Vagina (tissue), 2 donors: ENCODE results near the gene LSM4. TPM values are rescaled to one million over a fixed set of nuclear protein-coding genes. Genes with fewer than 3 reads are reported as not detected.

Experiments used
- DNase-seq, 2 donors: peaks; one replicate each; pipeline ENCODE4 v3.0.0-alpha.2; 2017; ENCODE audit errors: extremely low spot score in 2 of 2
- H3K27ac ChIP-seq: fragments of 200-600 bp; sonication (generic); one replicate; pipeline ENCODE4 v1.5.1; 2019
- H3K27me3 ChIP-seq: fragments of 200-600 bp; sonication (generic); one replicate; pipeline ENCODE4 v1.5.1; 2019
- H3K36me3 ChIP-seq, 2 donors: fragments of 200-600 bp; sonication (generic); one replicate each; pipeline ENCODE4 v1.5.1; 2017 to 2019
- H3K4me1 ChIP-seq: fragments of 200-600 bp; sonication (generic); one replicate; pipeline ENCODE4 v1.5.1; 2019
- H3K4me3 ChIP-seq, 2 donors: fragments of 200-600 bp; sonication (generic); 1 replicate in 1 of 2; 2 replicates in 1 of 2; pipeline ENCODE4 v1.5.1; 2016 to 2019
- H3K9me3 ChIP-seq: fragments of 200-600 bp; sonication (generic); one replicate; pipeline ENCODE4 v1.5.1; 2019
- POLR2A ChIP-seq, 2 donors: fragments of 450-650 bp; IDR thresholded peaks; one replicate each; pipeline ENCODE4 v1.6.1; 2017; ENCODE audit warnings: antibody characterized with exemption in 2 of 2, mild to moderate bottlenecking in 2 of 2, moderate library complexity in 2 of 2
- POLR2AphosphoS5 ChIP-seq, 2 donors: sonication (generic); formaldehyde crosslinking; IDR thresholded peaks; one replicate each; pipeline ENCODE4 v1.9.0; 2017; ENCODE audit warnings: antibody characterized with exemption in 2 of 2, mild to moderate bottlenecking in 2 of 2, low read depth in 1 of 2; ENCODE audit not compliant: insufficient read depth in 1 of 2
- intact Hi-C: fragments of 100-400 bp; cut with DNase I; formaldehyde crosslinking; loops from one replicate; pipeline ENCODE4 v1.15.1; 2023
- total RNA-seq: library from RNA; depleted of rRNA; stranded (reverse); fragments of >200 nt; gene quantifications from one replicate; pipeline ENCODE4 v1.2.3, GENCODE V29; 2016
- TF ChIP-seq, protein P1 (sequence below), 3 experiments: fragments of 450-650 bp in 2 of 3; fragments of 200-600 bp in 1 of 3; sonication (generic) in 1 of 3; IDR thresholded peaks; one replicate each; pipeline ENCODE4 v1.5.1; 2017 to 2019; ENCODE audit warnings: antibody characterized with exemption in 3 of 3, mild to moderate bottlenecking in 2 of 3, moderate library complexity in 2 of 3

Gene LSM4
- total RNA-seq, 1 donor from 2014 or later = 54.3 TPM

DNA sequence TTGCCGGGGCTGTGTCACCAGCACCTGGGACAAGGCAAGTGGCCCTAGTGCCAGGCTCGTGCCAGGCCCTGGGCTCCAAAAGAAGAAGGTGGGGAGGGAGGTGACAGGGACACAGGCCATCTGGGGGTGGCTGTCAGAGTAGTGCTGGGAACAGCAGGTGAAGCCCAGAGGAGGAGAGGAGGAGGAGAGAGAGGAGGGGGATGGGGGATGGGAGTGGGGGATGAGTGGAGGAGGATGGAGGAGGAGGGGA is 18.7 kb downstream of the LSM4 start:
- Histone ChIP-seq H3K4me1 (peaks cover 64% of the 10 kb centered on the region), H3K9me3 (no peaks in the 10 kb centered on the region), H3K27me3 (no peaks in the 10 kb centered on the region), H3K4me3 (peak overlapping the region; percentile 41 to 45), H3K36me3 (peaks cover 0 to 4% of the 10 kb centered on the region in 2 donors), H3K27ac (peak overlapping the region; percentile 98)
- intact Hi-C loops = loop anchor here (2.0 kb wide), 1 partner anchor 23 kb away; the partner anchor contains the start of gene JUND
- TF ChIP-seq POLR2A (IDR thresholded peaks at IDR 0.05) (no peak), POLR2AphosphoS5 (IDR thresholded peaks at IDR 0.05; ENCODE audit: insufficient read depth in 1 of 2, low read depth in 1 of 2) (no peak)
- TF ChIP-seq, protein P1, sequence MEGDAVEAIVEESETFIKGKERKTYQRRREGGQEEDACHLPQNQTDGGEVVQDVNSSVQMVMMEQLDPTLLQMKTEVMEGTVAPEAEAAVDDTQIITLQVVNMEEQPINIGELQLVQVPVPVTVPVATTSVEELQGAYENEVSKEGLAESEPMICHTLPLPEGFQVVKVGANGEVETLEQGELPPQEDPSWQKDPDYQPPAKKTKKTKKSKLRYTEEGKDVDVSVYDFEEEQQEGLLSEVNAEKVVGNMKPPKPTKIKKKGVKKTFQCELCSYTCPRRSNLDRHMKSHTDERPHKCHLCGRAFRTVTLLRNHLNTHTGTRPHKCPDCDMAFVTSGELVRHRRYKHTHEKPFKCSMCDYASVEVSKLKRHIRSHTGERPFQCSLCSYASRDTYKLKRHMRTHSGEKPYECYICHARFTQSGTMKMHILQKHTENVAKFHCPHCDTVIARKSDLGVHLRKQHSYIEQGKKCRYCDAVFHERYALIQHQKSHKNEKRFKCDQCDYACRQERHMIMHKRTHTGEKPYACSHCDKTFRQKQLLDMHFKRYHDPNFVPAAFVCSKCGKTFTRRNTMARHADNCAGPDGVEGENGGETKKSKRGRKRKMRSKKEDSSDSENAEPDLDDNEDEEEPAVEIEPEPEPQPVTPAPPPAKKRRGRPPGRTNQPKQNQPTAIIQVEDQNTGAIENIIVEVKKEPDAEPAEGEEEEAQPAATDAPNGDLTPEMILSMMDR (IDR thresholded peaks at IDR 0.05) = no peak
- no peak for DNase-seq

- no peaks in the 10 kb centered on the region for H3K27me3 ChIP-seq
- TF ChIP-seq, protein P1 (IDR thresholded peaks at IDR 0.05) = no peak
- TF ChIP-seq POLR2AphosphoS5 (IDR thresholded peaks at IDR 0.05; ENCODE audit: insufficient read depth in 1 of 2, low read depth in 1 of 2) (no peak), POLR2A (IDR thresholded peaks at IDR 0.05) (no peak)
- intact Hi-C loops = no loop called here
- no peak for DNase-seq
- no peaks in the 10 kb centered on the region for H3K36me3 ChIP-seq
- peak overlapping the region; percentile 98 for H3K27ac ChIP-seq
- no peak overlapping the region for H3K4me3 ChIP-seq
- no peaks in the 10 kb centered on the region for H3K9me3 ChIP-seq
- peaks cover 55% of the 10 kb centered on the region for H3K4me1 ChIP-seq
These were observed 21.2 kb downstream of the LSM4 start for GRCh38 chr19:18301718-18302111.

DNA sequence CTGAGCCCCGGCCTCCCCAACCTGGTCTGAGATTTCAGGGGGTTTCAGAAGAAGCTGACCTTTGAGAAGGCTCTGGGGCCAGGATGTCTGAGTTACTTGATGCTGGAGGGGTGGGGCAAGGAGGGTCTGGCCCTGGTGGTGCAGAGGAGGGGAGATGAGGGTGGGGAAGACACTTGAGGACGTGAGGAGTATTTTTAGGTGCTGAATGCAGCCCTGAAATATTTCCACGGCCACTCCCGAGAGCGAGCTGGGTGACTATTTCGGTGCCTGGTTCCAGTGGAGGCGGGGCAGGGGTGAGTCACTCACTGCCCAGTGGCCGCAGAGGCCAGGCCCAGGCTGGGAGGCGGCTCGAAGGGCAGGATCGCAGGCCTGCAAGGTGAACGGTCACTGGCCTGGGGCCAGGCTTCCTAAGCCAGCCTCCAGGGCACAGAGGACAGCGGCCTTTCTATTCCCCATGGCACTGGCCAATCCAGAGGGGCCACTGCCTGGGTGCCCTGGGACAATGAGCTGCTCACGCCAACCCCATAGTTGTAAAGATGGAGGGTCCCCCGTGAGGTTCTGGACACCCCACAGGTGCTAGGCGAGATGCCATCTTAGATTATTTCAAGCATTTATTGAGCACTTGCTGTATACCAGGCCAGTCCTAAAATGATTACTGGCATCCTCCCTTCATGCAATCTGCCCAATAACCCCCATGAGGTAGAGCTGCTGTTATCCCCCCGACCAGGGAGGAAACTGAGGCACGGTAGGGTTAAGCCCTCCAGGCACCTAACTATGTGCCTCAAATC is 21.8 kb downstream of the LSM4 start:
- TF ChIP-seq, protein P1 (IDR thresholded peaks at IDR 0.05) = no peak
- peak; percentile 46 to 74 for TF ChIP-seq POLR2AphosphoS5 (IDR thresholded peaks at IDR 0.05; ENCODE audit: insufficient read depth in 1 of 2, low read depth in 1 of 2)
- Histone ChIP-seq H3K4me1 (peaks cover 49% of the 10 kb centered on the region), H3K27me3 (no peaks in the 10 kb centered on the region), H3K36me3 (no peaks in the 10 kb centered on the region), H3K9me3 (no peaks in the 10 kb centered on the region), H3K4me3 (no peak overlapping the region), H3K27ac (peak overlapping the region; percentile 98)
- no peak for DNase-seq
- intact Hi-C loops = no loop called here

DNA sequence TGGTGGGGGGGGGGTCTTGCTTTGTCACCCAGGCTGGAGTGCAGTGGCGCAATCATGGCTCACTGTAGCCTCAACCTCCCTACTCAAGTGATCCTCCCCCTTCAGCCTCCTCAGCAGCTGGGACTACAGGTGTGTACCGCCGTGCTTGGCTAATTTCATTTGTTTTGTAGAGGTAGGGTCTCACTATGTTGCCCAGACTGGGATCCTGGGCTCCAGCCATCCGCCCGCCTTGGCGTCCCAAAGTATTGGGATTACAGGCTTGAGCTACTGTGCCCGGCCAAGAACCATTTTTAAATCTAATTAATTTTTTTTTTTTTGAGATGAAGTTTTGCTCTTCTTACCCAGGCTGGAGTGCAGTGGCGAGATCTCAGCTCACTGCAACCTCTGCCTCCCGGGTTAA is 23.2 kb downstream of the LSM4 start:
- Histone ChIP-seq H3K4me3 (no peak overlapping the region), H3K27ac (peak overlapping the region; percentile 98), H3K9me3 (no peaks in the 10 kb centered on the region), H3K4me1 (peaks cover 35% of the 10 kb centered on the region), H3K27me3 (no peaks in the 10 kb centered on the region), H3K36me3 (no peaks in the 10 kb centered on the region)
- no peak for DNase-seq
- TF ChIP-seq POLR2AphosphoS5 (IDR thresholded peaks at IDR 0.05; ENCODE audit: insufficient read depth in 1 of 2, low read depth in 1 of 2) (no peak), POLR2A (IDR thresholded peaks at IDR 0.05) (no peak)
- TF ChIP-seq, protein P1 (IDR thresholded peaks at IDR 0.05) = no peak
- intact Hi-C loops = no loop called here

DNA sequence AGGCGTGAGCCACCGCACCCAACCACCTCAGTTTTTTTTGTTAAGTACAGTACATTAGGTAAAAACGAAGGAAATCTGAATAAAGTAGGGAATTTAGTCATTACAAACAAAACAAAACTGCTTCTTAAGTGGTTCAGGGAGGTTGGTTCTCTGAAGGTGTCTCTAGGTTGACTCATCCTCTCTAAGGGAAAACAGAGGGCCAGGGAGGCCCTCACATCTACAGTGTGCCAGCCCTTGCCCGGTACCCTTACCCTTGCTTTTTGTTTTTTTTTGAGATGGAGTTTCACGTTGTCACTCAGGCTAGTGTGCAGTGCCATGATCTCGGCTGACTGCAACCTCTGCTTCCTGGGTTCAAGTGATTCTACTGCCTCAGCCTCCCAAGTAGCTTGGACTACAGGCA is 24.3 kb downstream of the LSM4 start:
- DNase-seq = no peak
- no peak overlapping the region for H3K4me3 ChIP-seq
- H3K27me3 ChIP-seq = no peaks in the 10 kb centered on the region
- H3K27ac ChIP-seq = no peak overlapping the region
- no peaks in the 10 kb centered on the region for H3K36me3 ChIP-seq
- intact Hi-C loops = no loop called here
- TF ChIP-seq, protein P1 (IDR thresholded peaks at IDR 0.05) = no peak
- TF ChIP-seq POLR2A (IDR thresholded peaks at IDR 0.05) (no peak), POLR2AphosphoS5 (IDR thresholded peaks at IDR 0.05; ENCODE audit: insufficient read depth in 1 of 2, low read depth in 1 of 2) (no peak)
- H3K4me1 ChIP-seq = peaks cover 32% of the 10 kb centered on the region
- H3K9me3 ChIP-seq = no peaks in the 10 kb centered on the region
